Gastroesophageal sphincter (tissue), 3 donors: ENCODE measurements around the gene EIF4A3.

Experiments
- EP300 ChIP-seq: sonication (generic); formaldehyde crosslinking; IDR thresholded peaks from one replicate; pipeline ENCODE4 v1.6.1; 2017; ENCODE audit warnings: antibody characterized with exemption, mild to moderate bottlenecking
- POLR2A ChIP-seq, 2 donors: fragments of 450-650 bp; IDR thresholded peaks; one replicate each; pipeline ENCODE4 v1.6.1; 2017; ENCODE audit warnings: antibody characterized with exemption in 2 of 2, mild to moderate bottlenecking in 2 of 2, moderate library complexity in 1 of 2
- POLR2AphosphoS5 ChIP-seq: sonication (generic); formaldehyde crosslinking; IDR thresholded peaks from one replicate; pipeline ENCODE4 v1.6.1; 2017; ENCODE audit warnings: antibody characterized with exemption
- TF ChIP-seq, protein P1 (sequence below), 4 experiments: fragments of 200-600 bp in 2 of 4; fragments of 450-650 bp in 2 of 4; sonication (generic) in 1 of 4; IDR thresholded peaks; one replicate each; pipeline ENCODE4 v1.5.1; 2017 to 2019; ENCODE audit warnings: antibody characterized with exemption in 4 of 4, mild to moderate bottlenecking in 2 of 4, moderate library complexity in 2 of 4

DNA sequence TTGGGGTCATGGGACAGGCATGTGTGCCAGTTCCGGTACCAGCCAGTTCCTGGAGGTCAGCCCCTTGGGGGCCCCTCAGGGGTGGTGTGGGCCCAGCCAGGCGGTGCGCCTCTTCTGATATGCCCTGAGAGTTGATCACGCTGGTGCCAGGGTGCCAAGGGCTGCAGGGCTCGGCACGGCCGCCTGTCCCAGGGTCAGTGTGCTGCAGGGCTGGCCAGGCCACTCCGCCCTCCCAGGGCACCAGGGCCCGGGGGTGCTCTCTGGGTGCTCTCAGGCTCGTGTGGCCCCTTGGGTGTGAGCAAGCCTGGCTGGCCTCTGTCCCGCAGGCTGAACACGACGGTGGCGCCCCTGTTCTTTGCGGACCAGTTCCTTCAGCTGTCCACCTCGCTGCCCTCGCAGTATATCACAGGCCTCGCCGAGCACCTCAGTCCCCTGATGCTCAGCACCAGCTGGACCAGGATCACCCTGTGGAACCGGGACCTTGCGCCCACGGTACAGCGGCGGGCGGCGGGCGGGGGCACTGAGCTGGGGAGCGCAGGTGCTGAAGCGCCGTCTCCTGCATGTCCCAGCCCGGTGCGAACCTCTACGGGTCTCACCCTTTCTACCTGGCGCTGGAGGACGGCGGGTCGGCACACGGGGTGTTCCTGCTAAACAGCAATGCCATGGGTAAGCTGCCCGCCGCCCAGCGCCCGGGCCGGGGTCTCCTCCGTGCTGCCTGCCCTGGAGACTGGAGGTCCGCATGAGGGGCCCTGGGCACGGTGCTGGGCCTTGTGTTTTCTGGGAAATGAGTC is 39.5 kb downstream of the EIF4A3 start:
- TF ChIP-seq, protein P1, sequence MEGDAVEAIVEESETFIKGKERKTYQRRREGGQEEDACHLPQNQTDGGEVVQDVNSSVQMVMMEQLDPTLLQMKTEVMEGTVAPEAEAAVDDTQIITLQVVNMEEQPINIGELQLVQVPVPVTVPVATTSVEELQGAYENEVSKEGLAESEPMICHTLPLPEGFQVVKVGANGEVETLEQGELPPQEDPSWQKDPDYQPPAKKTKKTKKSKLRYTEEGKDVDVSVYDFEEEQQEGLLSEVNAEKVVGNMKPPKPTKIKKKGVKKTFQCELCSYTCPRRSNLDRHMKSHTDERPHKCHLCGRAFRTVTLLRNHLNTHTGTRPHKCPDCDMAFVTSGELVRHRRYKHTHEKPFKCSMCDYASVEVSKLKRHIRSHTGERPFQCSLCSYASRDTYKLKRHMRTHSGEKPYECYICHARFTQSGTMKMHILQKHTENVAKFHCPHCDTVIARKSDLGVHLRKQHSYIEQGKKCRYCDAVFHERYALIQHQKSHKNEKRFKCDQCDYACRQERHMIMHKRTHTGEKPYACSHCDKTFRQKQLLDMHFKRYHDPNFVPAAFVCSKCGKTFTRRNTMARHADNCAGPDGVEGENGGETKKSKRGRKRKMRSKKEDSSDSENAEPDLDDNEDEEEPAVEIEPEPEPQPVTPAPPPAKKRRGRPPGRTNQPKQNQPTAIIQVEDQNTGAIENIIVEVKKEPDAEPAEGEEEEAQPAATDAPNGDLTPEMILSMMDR (IDR thresholded peaks at IDR 0.05) = no peak
- TF ChIP-seq POLR2AphosphoS5 (no peak), POLR2A (IDR thresholded peaks at IDR 0.05) (no peak), EP300 (no peak)
